ENCODE results near the gene CDK1. TPM values are rescaled to one million over a fixed set of nuclear protein-coding genes. Genes with fewer than 3 reads are reported as not detected.
A peak's percentile ranks its signal among the peaks of the same experiment; 100 is the strongest.

CDK1 gene
- total and polyA plus RNA-seq, 2 experiments from 2014 or later, result 34.0 to 65.3 TPM

DNA sequence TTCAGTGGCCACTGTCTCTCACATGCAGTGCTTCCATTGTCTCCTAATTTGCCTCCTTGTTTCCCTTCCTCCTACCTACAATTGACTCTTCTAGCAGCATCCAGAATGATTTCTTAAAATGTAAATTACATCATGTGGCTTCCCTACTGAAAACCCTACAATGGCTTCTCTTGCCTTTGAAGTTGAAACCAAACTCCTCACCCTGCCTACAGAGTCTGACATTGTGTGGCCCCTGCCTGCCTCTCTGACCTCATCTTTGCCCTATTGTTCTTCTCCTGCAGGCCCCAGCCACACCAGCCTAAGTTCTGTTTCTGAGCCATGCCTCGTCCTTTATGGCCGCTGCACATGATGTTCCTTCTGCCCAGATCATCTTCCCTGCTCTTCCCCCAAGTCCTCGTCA is 35.8 kb upstream of the CDK1 start:
- H3K4me3 ChIP-seq, result no peak overlapping the region
- H3K27me3 ChIP-seq, result no peaks in the 10 kb centered on the region
- H3K9me3 ChIP-seq (ENCODE audit: low read depth), result no peaks in the 10 kb centered on the region
- DNase-seq (ENCODE audit: low read depth in 1 of 2, low spot score in 1 of 2), result no peak
- H3K36me3 ChIP-seq, result no peaks in the 10 kb centered on the region
- TF ChIP-seq, protein P1, sequence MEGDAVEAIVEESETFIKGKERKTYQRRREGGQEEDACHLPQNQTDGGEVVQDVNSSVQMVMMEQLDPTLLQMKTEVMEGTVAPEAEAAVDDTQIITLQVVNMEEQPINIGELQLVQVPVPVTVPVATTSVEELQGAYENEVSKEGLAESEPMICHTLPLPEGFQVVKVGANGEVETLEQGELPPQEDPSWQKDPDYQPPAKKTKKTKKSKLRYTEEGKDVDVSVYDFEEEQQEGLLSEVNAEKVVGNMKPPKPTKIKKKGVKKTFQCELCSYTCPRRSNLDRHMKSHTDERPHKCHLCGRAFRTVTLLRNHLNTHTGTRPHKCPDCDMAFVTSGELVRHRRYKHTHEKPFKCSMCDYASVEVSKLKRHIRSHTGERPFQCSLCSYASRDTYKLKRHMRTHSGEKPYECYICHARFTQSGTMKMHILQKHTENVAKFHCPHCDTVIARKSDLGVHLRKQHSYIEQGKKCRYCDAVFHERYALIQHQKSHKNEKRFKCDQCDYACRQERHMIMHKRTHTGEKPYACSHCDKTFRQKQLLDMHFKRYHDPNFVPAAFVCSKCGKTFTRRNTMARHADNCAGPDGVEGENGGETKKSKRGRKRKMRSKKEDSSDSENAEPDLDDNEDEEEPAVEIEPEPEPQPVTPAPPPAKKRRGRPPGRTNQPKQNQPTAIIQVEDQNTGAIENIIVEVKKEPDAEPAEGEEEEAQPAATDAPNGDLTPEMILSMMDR (IDR thresholded peaks at IDR 0.05; ENCODE audit: low read depth, low read length), result no peak
- H3K27ac ChIP-seq, result no peak overlapping the region
- H3K4me1 ChIP-seq (ENCODE audit: low read depth), result no peaks in the 10 kb centered on the region

DNA sequence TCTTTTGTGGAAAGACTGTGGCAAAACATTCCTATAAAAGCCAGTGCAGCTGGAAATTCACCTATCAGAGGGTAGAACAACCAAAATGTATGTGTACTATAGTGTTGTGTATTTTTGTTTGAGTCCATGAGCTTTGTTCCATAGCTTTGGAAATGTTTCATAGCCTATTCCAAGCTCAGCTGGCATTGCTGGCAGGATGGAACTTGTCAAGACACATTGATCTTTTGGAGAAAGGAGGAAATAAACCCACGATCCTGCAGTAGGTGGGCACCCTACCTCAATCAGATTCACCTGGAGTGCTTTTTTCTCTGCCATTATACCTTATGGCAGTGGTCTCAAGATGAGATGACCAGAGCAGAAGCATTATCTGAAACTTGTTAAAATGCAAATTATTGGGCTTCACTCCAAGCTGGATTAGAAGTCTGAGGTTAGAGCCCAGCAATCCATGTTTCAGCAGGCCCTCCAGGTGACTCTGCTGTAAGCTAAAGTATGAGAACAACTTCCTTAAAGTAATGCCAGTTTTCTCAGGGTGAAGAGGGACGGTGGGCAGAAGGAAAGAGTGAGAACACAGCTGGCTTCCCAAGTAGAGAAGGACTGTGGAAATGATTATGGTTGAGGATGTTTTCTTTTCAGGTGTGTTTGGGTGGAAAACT is 30.3 kb upstream of the CDK1 start:
- H3K27ac ChIP-seq, result no peak overlapping the region
- H3K27me3 ChIP-seq, result no peaks in the 10 kb centered on the region
- H3K9me3 ChIP-seq (ENCODE audit: low read depth), result no peaks in the 10 kb centered on the region
- TF ChIP-seq, protein P1 (IDR thresholded peaks at IDR 0.05; ENCODE audit: low read depth, low read length), result no peak
- DNase-seq (ENCODE audit: low read depth in 1 of 2, low spot score in 1 of 2), result no peak
- H3K4me1 ChIP-seq (ENCODE audit: low read depth), result no peaks in the 10 kb centered on the region
- no peak overlapping the region for H3K4me3 ChIP-seq
- no peaks in the 10 kb centered on the region for H3K36me3 ChIP-seq

DNA sequence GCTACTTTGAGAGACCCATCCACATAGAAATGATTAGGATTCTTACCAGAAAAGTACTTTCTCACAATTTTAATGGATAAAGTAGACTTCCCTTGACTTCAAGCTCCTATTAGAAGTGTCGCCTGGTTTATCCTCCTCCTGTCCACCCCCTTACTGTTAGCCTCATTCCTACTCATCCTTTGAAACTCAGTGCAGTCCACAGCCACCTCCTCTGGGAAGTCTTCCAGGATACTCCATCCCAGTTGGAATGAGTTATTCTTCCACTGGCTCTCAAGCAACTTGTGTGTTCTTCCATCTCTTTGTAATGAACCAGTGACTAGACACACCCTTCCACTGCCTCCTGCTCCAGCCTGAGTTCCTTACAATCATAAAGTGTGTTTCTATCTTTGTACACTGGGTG is 25.1 kb upstream of the CDK1 start:
- no peaks in the 10 kb centered on the region for H3K27me3 ChIP-seq
- no peaks in the 10 kb centered on the region for H3K9me3 ChIP-seq (ENCODE audit: low read depth)
- H3K4me3 ChIP-seq, result no peak overlapping the region
- H3K27ac ChIP-seq, result no peak overlapping the region
- TF ChIP-seq, protein P1 (IDR thresholded peaks at IDR 0.05; ENCODE audit: low read depth, low read length), result no peak
- no peak for DNase-seq (ENCODE audit: low read depth in 1 of 2, low spot score in 1 of 2)
- no peaks in the 10 kb centered on the region for H3K36me3 ChIP-seq
- H3K4me1 ChIP-seq (ENCODE audit: low read depth), result no peaks in the 10 kb centered on the region

DNA sequence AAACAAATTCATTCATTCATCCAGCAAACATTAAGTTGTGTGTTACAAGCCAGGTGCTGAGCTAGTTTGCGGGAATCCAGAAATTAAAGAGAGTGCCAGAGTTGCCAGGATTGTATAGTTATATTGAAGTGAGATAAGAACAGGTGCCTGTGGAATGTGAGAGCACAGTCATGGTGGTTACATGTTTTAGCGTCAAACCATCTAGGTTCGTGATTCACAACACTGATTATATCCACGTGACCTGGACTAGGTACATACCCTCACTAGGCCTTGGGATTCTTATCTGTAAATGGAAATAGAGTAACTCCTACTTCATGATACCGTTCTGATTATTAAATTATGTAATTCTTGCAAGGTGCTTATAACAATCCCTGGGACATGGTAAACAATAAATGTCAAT is 24.5 kb upstream of the CDK1 start:
- Histone ChIP-seq H3K4me3 (no peak overlapping the region), H3K36me3 (no peaks in the 10 kb centered on the region), H3K27me3 (no peaks in the 10 kb centered on the region), H3K4me1 (ENCODE audit: low read depth) (no peaks in the 10 kb centered on the region), H3K27ac (no peak overlapping the region), H3K9me3 (ENCODE audit: low read depth) (no peaks in the 10 kb centered on the region)
- TF ChIP-seq, protein P1 (IDR thresholded peaks at IDR 0.05; ENCODE audit: low read depth, low read length), result no peak
- DNase-seq (ENCODE audit: low read depth in 1 of 2, low spot score in 1 of 2), result no peak

DNA sequence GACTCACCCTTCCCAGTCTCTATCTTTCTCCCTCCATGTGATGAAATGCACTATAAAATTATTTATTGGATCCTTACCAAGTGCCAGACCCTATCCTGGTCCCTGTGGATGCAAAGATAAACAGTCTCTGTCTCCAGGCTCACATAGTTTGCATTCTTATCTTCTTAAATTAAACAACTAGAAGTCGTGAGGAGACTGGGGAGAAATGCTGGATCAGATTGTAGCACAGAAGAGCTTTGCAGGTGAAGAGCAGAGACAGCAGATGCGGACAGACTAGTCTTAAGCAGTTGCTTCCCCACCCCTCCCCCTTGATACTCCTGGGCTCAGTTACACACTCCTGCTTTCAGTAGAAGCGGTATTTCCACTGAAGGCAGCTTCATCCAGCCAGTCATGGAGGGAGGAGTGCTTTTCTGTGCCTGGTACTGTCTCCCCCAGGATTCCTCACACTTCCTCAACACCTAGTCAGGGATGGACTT is 20.8 kb upstream of the CDK1 start:
- no peaks in the 10 kb centered on the region for H3K9me3 ChIP-seq (ENCODE audit: low read depth)
- no peaks in the 10 kb centered on the region for H3K4me1 ChIP-seq (ENCODE audit: low read depth)
- no peak overlapping the region for H3K4me3 ChIP-seq
- H3K36me3 ChIP-seq, result no peaks in the 10 kb centered on the region
- no peak overlapping the region for H3K27ac ChIP-seq
- H3K27me3 ChIP-seq, result no peaks in the 10 kb centered on the region
- DNase-seq (ENCODE audit: low read depth in 1 of 2, low spot score in 1 of 2), result peak in 1 of 2 donors; percentile 2
- TF ChIP-seq, protein P1 (IDR thresholded peaks at IDR 0.05; ENCODE audit: low read depth, low read length), result no peak

Measured in cardiac muscle cell (in vitro differentiated cells and primary cell).